HepG2 (cell line): ENCODE measurements around the gene UBE2D3. TPM values are rescaled to one million over a fixed set of nuclear protein-coding genes. Genes with fewer than 3 reads are reported as not detected.

Experiments used
- ATAC-seq: fragments of 200-7000 bp; cut with Tn5 transposase; 3 replicates; pipeline ENCODE4 v1.9.1; 2020; ENCODE audit warnings: mild to moderate bottlenecking, moderate library complexity
- BruUV-seq: library from RNA; stranded (reverse); fragments of 400-500 nt; replicated peaks from 2 replicates; lab custom pipeline; 2021; lab: Mats Ljungman, UMichigan
- CTCF ChIA-PET: fragments of 300-600 bp; formaldehyde crosslinking; extraction: SDS; loops from one replicate; lab custom pipeline; 2021; ENCODE audit warnings: low total read pairs, inconsistent platforms, low intra/inter-chr PET ratio; lab: Yijun Ruan, JAX
- POLR2A ChIA-PET: fragments of 350-600 bp; sonication (Branson Sonifier 250); formaldehyde crosslinking; loops from one replicate; lab custom pipeline; 2020; ENCODE audit warnings: antibody characterized with exemption, inconsistent platforms; lab: Yijun Ruan, JAX
- DNase-seq: peaks from one replicate; pipeline ENCODE4 v3.0.0-alpha.2; 2015; ENCODE audit warnings: low spot score
- FAIRE-seq: peaks from 3 replicates; lab custom pipeline; 2011; peaks lifted over from hg19 to GRCh38; lab: Jason Lieb, UNC
- H2AFZ ChIP-seq: one replicate; pipeline ENCODE4 v1.6.1; 2011; ENCODE audit warnings: low read length, inconsistent platforms
- H3K27ac ChIP-seq: fragments of 300-600 bp; 3 replicates; pipeline ENCODE4 v1.8.0; 2011; ENCODE audit warnings: mixed run types, mild to moderate bottlenecking, mixed read lengths, low read length, inconsistent platforms; ENCODE audit not compliant: insufficient read depth; ENCODE audit errors: extremely low read length
- H3K27me3 ChIP-seq, 2 experiments: fragments of 200-600 bp in 1 of 2; 2 replicates in 1 of 2; 3 replicates in 1 of 2; pipeline versions ENCODE4 v1.6.0 to v1.8.0; 2011; ENCODE audit warnings: low read length in 2 of 2, mild to moderate bottlenecking in 2 of 2, moderate library complexity in 2 of 2, inconsistent platforms in 1 of 2; ENCODE audit not compliant: insufficient read depth in 2 of 2, control insufficient read depth in 1 of 2
- H3K36me3 ChIP-seq, 2 experiments: fragments of 200-600 bp in 1 of 2; replicated peaks in 1 of 2; 2 replicates in 1 of 2; 3 replicates in 1 of 2; pipeline versions ENCODE4 v1.5.1 to v1.8.0; 2011; ENCODE audit warnings: low read length in 2 of 2, inconsistent platforms in 1 of 2; ENCODE audit not compliant: insufficient read depth in 2 of 2, control insufficient read depth in 1 of 2
- H3K4me1 ChIP-seq: 2 replicates; pipeline ENCODE4 v1.5.1; 2012; ENCODE audit warnings: low read length, inconsistent platforms; ENCODE audit not compliant: insufficient read depth
- H3K4me2 ChIP-seq: 2 replicates; pipeline ENCODE4 v1.6.0; 2011; ENCODE audit warnings: low read depth, low read length, inconsistent platforms
- H3K4me3 ChIP-seq, 3 experiments: fragments of 200-600 bp in 1 of 3; sonication (generic), shearing (Covaris generic) in 1 of 3; replicated peaks in 1 of 3; 2 replicates each; pipeline ENCODE4 v1.5.1; 2011 to 2016; ENCODE audit warnings: low read length in 3 of 3, inconsistent platforms in 2 of 3, low read depth in 2 of 3, mild to moderate bottlenecking in 2 of 3, control low read depth in 1 of 3, mixed read lengths in 1 of 3; ENCODE audit not compliant: insufficient read depth in 1 of 3
- H3K79me2 ChIP-seq: one replicate; pipeline ENCODE4 v1.6.1; 2011; ENCODE audit warnings: low read length, inconsistent platforms; ENCODE audit not compliant: insufficient read depth
- H3K9ac ChIP-seq: 2 replicates; pipeline ENCODE4 v1.6.0; 2011; ENCODE audit warnings: mild to moderate bottlenecking, low read depth, low read length, inconsistent platforms; ENCODE audit not compliant: insufficient read depth
- H3K9me3 ChIP-seq: 2 replicates; pipeline ENCODE4 v1.5.1; 2012; ENCODE audit warnings: mild to moderate bottlenecking, low read length
- H4K20me1 ChIP-seq: 2 replicates; pipeline ENCODE4 v1.6.0; 2011; ENCODE audit warnings: inconsistent platforms, mild to moderate bottlenecking, low read length, moderate library complexity; ENCODE audit not compliant: insufficient read depth
- ATM ChIP-seq: fragments of 450-650 bp; IDR thresholded peaks from 2 replicates; pipeline ENCODE4 v1.7.1; 2017; ENCODE audit warnings: mild to moderate bottlenecking, borderline replicate concordance
- CEBPB ChIP-seq: IDR thresholded peaks from 2 replicates; pipeline ENCODE4 v1.6.1; 2011; ENCODE audit warnings: low read depth, low read length, improper control_type of control experiment, borderline replicate concordance
- DPF2 ChIP-seq: sonication (generic); formaldehyde crosslinking; IDR thresholded peaks from 2 replicates; pipeline ENCODE4 v1.4.0; 2020; ENCODE audit warnings: mild to moderate bottlenecking, low read depth, missing genetic modification reagents, borderline replicate concordance
- GFI1 ChIP-seq: sonication (generic); formaldehyde crosslinking; IDR thresholded peaks from 2 replicates; pipeline ENCODE4 v1.5.0; 2020; ENCODE audit warnings: missing genetic modification reagents, mild to moderate bottlenecking, borderline replicate concordance
- RARA ChIP-seq: IDR thresholded peaks from 2 replicates; pipeline ENCODE4 v1.6.1; 2016; ENCODE audit warnings: missing genetic modification reagents, missing compliant biosample characterization
- RNF219 ChIP-seq: sonication (generic); formaldehyde crosslinking; IDR thresholded peaks from 2 replicates; pipeline ENCODE4 v1.5.0; 2020; ENCODE audit warnings: mild to moderate bottlenecking, missing genetic modification reagents
- SNAPC2 ChIP-seq: sonication (generic); formaldehyde crosslinking; IDR thresholded peaks from 2 replicates; pipeline ENCODE4 v1.8.1; 2022; ENCODE audit warnings: mild to moderate bottlenecking, missing genetic modification reagents
- SP4 ChIP-seq: sonication (generic); formaldehyde crosslinking; IDR thresholded peaks from 2 replicates; pipeline ENCODE4 v1.8.1; 2023; ENCODE audit warnings: mild to moderate bottlenecking, missing genetic modification reagents
- TFE3 ChIP-seq: IDR thresholded peaks from 2 replicates; pipeline ENCODE4 v1.6.1; 2016
- TGIF2 ChIP-seq: IDR thresholded peaks from 2 replicates; pipeline ENCODE4 v1.6.1; 2016; ENCODE audit warnings: control low read depth, missing compliant biosample characterization
- TSC22D2 ChIP-seq: sonication (generic); formaldehyde crosslinking; IDR thresholded peaks from 2 replicates; pipeline ENCODE4 v1.5.1; 2020; ENCODE audit warnings: missing genetic modification reagents, mild to moderate bottlenecking, borderline replicate concordance
- ZNF335 ChIP-seq: sonication (generic); formaldehyde crosslinking; IDR thresholded peaks from 2 replicates; pipeline ENCODE4 v1.4.0; 2020; ENCODE audit warnings: missing genetic modification reagents
- ZNF33A ChIP-seq: sonication (generic); formaldehyde crosslinking; IDR thresholded peaks from 2 replicates; pipeline ENCODE4 v1.5.1; 2020; ENCODE audit warnings: missing genetic modification reagents, mild to moderate bottlenecking, moderate library complexity, borderline replicate concordance
- ZNF615 ChIP-seq: sonication (generic); formaldehyde crosslinking; IDR thresholded peaks from 2 replicates; pipeline ENCODE4 v1.5.0; 2020; ENCODE audit warnings: mild to moderate bottlenecking, missing genetic modification reagents, borderline replicate concordance
- WGBS: methylation state at CpG from one replicate; pipeline ENCODE4 v1.1.6; 2017; ENCODE audit warnings: low lambda C conversion rate; 5-methylcytosine and 5-hydroxymethylcytosine counted together
- in situ Hi-C: cut with HindIII; loops from 2 replicates; pipeline ENCODE4 v1.10.0; 2017; ENCODE audit warnings: low pct_unique_long_range_greater_than_20kb; ENCODE audit not compliant: extremely low pct_ligation_motif_present
- intact Hi-C: fragments of 100-400 bp; cut with micrococcal nuclease; formaldehyde crosslinking; loops from one replicate; pipeline ENCODE4 v1.10.0; 2022; ENCODE audit not compliant: unreplicated experiment
- polyA plus RNA-seq, 8 experiments: library from polyadenylated mRNA; depleted of rRNA in 3 of 8; stranded (reverse) in 7 of 8; unstranded in 1 of 8; fragments of >200 nt; fragmentation: Illumina TruSeq in 4 of 8; extraction: Trizol in 4 of 8; gene quantifications; 2 replicates each; pipeline versions ENCODE4 v1.2.1 to v1.2.3, GENCODE V29; 2011 to 2016; ENCODE audit warnings: low read depth in 4 of 8, missing spikeins in 1 of 8, mixed read lengths in 1 of 8; ENCODE audit not compliant: insufficient read depth in 1 of 8
- total RNA-seq, 5 experiments: library from RNA; depleted of rRNA; stranded (reverse); fragments of >200 nt; fragmentation: Illumina TruSeq; extraction: Trizol; gene quantifications; 2 replicates each; pipeline ENCODE4 v1.2.3, GENCODE V29; 2016; ENCODE audit warnings: low read depth in 1 of 5

The UBE2D3 gene
- total and polyA plus RNA-seq, 2 of the 13 experiments (the other 11 are each of a cell fraction or from before 2014, with no cell fraction given) = 224 to 293 TPM

- Histone ChIP-seq H3K27me3 (peaks cover 0 to 2% of the 10 kb centered on the region in 2 experiments; a peak in 1 of 5 replicates), H3K9ac (no peak overlapping the region), H3K36me3 (no peaks in the 10 kb centered on the region), H3K4me1 (peaks cover 37% of the 10 kb centered on the region), H3K4me2 (no peak overlapping the region), H3K27ac (no peak overlapping the region), H3K79me2 (peaks cover 33% of the 10 kb centered on the region), H2AFZ (no peak overlapping the region), H3K9me3 (no peaks in the 10 kb centered on the region), H4K20me1 (peaks cover 21% of the 10 kb centered on the region), H3K4me3 (no peak overlapping the region)
- no TSS peak for BruUV-seq
- 97% methylated on average over 7 of the region's 7 CpGs for WGBS
- in situ Hi-C loops = loop anchor here (5.0 kb wide), 1 partner anchor 37 kb away; the partner anchor contains the start of gene CISD2
- intact Hi-C loops = loop anchor here (2.0 to 5.0 kb wide), 3 partner anchors 49 to 328 kb away; partner anchors contain the start of genes MANBA and NFKB1
- ChIA-PET POLR2A (interaction anchor here (3.3 to 3.4 kb wide), 2 partner anchors 21 to 38 kb away, joined by 20 to 121 read pairs; partner anchors contain the start of gene CISD2), CTCF (no interaction called here)
- TF ChIP-seq CEBPB (peak; percentile 58), DPF2 (no peak), SP4 (no peak)
- ATAC-seq (no peak), FAIRE-seq (no peak), DNase-seq (no peak)
Measured at GRCh38 chr4:102829803-102830202, 2.5 kb upstream of the UBE2D3 start.

GRCh38 chr4:102828497-102828808 is 1.1 kb upstream of the UBE2D3 start:
- Histone ChIP-seq H3K9me3 (no peaks in the 10 kb centered on the region), H3K4me1 (peaks cover 42% of the 10 kb centered on the region), H3K27me3 (peaks cover 0 to 2% of the 10 kb centered on the region in 2 experiments; a peak in 1 of 5 replicates), H4K20me1 (peaks cover 34% of the 10 kb centered on the region), H3K79me2 (peaks cover 47% of the 10 kb centered on the region), H2AFZ (peak overlapping the region; percentile 22), H3K4me3 (peak overlapping the region; percentile 58 to 92 (median 59)), H3K9ac (peak overlapping the region; percentile 98), H3K4me2 (peak overlapping the region; percentile 88), H3K36me3 (0 out of 5 replicates have a peak, but pooled peaks cover 0 to 5% of the 10 kb centered on the region in 2 experiments), H3K27ac (peak overlapping the region; percentile 97)
- in situ Hi-C loops (loop anchor here (5.0 kb wide), 1 partner anchor 39 kb away; the partner anchor contains the start of gene CISD2), intact Hi-C loops (loop anchor here (1.0 to 5.0 kb wide), 5 partner anchors 41 to 326 kb away; partner anchors contain the start of genes MANBA and NFKB1)
- FAIRE-seq (no peak), DNase-seq (no peak), ATAC-seq (no peak)
- POLR2A ChIA-PET = interaction anchor here (0.7 to 3.4 kb wide), 37 partner anchors 8 to 386 kb away, joined by 3 to 121 read pairs (median 8); partner anchors contain the start of genes BDH2, CISD2, MANBA and NFKB1
- CTCF ChIA-PET = no interaction called here
- BruUV-seq = TSS peak; percentile 83
- 0% methylated on average over 4 of the region's 4 CpGs for WGBS
- TF ChIP-seq GFI1 (0 out of 2 replicates have a peak, but pooled peaks have one; percentile 6), ZNF335 (CRISPR knock-in tag) (no peak), ATM (no peak), TFE3 (CRISPR knock-in tag) (no peak), TGIF2 (CRISPR knock-in tag) (0 out of 2 replicates have a peak, but pooled peaks have one; percentile 32), SNAPC2 (CRISPR knock-in tag) (no peak), TSC22D2 (no peak), ZNF33A (CRISPR knock-in tag) (peak; percentile 29; the same call in 1 of the 2 replicates), ZNF615 (0 out of 2 replicates have a peak, but pooled peaks have one; percentile 62), RNF219 (CRISPR knock-in tag) (peak; percentile 66; the same call in 1 of the 2 replicates), RARA (CRISPR knock-in tag) (peak; percentile 3; the same call in 1 of the 2 replicates)
